Measurements from ENCODE around the gene NODAL.
A peak's percentile ranks its signal among the peaks of the same experiment; 100 is the strongest.

Gene NODAL

GRCh38 chr10:70418713-70419112 is 22.8 kb downstream of the NODAL start:
- DNase-seq (ENCODE audit: low read depth), result no peak
- no peak for TF ChIP-seq CTCF (conservative IDR thresholded peaks at IDR 0.05; ENCODE audit: control insufficient read depth, insufficient read depth, low read depth, low read length)
- H3K4me3 ChIP-seq (ENCODE audit: control insufficient read depth, low read depth, low read length), result no peak overlapping the region

GRCh38 chr10:70418229-70418628 is 23.3 kb downstream of the NODAL start:
- no peak overlapping the region for H3K4me3 ChIP-seq (ENCODE audit: control insufficient read depth, low read depth, low read length)
- TF ChIP-seq CTCF (conservative IDR thresholded peaks at IDR 0.05; ENCODE audit: control insufficient read depth, insufficient read depth, low read depth, low read length), result no peak
- DNase-seq (ENCODE audit: low read depth), result peak; percentile 69

- no peak overlapping the region for H3K4me3 ChIP-seq (ENCODE audit: control insufficient read depth, low read depth, low read length)
- no peak for TF ChIP-seq CTCF (conservative IDR thresholded peaks at IDR 0.05; ENCODE audit: control insufficient read depth, insufficient read depth, low read depth, low read length)
- peak; percentile 38 for DNase-seq (ENCODE audit: low read depth)
Observed at GRCh38 chr10:70417568-70417967, 23.9 kb downstream of the NODAL start.

GRCh38 chr10:70412356-70412755 is 29.1 kb downstream of the NODAL start:
- H3K4me3 ChIP-seq (ENCODE audit: control insufficient read depth, low read depth, low read length), result no peak overlapping the region
- no peak for TF ChIP-seq CTCF (conservative IDR thresholded peaks at IDR 0.05; ENCODE audit: control insufficient read depth, insufficient read depth, low read depth, low read length)
- no peak for DNase-seq (ENCODE audit: low read depth)

GRCh38 chr10:70410608-70411007 is 30.9 kb downstream of the NODAL start:
- no peak overlapping the region for H3K4me3 ChIP-seq (ENCODE audit: control insufficient read depth, low read depth, low read length)
- no peak for TF ChIP-seq CTCF (conservative IDR thresholded peaks at IDR 0.05; ENCODE audit: control insufficient read depth, insufficient read depth, low read depth, low read length)
- DNase-seq (ENCODE audit: low read depth), result no peak

- TF ChIP-seq CTCF (conservative IDR thresholded peaks at IDR 0.05; ENCODE audit: control insufficient read depth, insufficient read depth, low read depth, low read length), result no peak
- H3K4me3 ChIP-seq (ENCODE audit: control insufficient read depth, low read depth, low read length), result no peak overlapping the region
- no peak for DNase-seq (ENCODE audit: low read depth)
Observed at GRCh38 chr10:70409772-70410171, 31.7 kb downstream of the NODAL start.

Measured in fibroblast of mammary gland (primary cell).